ENCODE results near the gene TCP11. TPM values are rescaled to one million over a fixed set of nuclear protein-coding genes. Genes with fewer than 3 reads are reported as not detected.

Gene TCP11
- total RNA-seq, 6 experiments from 2014 or later, result 0.31 TPM; not detected in 5

GRCh38 chr6:35076997-35077712 lies 64.0 kb downstream of the TCP11 start:
- Histone ChIP-seq H3K27me3 (no peaks in the 10 kb centered on the region), H3K9me3 (no peaks in the 10 kb centered on the region), H3K4me1 (no peaks in the 10 kb centered on the region), H3K4me3 (no peak overlapping the region), H3K36me3 (peaks cover 0 to 25% (median 10%) of the 10 kb centered on the region in 4 donors), H3K27ac (no peak overlapping the region)
- intact Hi-C loops (cut with DNase I), result no loop called here
- DNase-seq (peak in 2 of 3 donors; percentile 8 to 11), ATAC-seq (no peak)
- TF ChIP-seq, protein P1, sequence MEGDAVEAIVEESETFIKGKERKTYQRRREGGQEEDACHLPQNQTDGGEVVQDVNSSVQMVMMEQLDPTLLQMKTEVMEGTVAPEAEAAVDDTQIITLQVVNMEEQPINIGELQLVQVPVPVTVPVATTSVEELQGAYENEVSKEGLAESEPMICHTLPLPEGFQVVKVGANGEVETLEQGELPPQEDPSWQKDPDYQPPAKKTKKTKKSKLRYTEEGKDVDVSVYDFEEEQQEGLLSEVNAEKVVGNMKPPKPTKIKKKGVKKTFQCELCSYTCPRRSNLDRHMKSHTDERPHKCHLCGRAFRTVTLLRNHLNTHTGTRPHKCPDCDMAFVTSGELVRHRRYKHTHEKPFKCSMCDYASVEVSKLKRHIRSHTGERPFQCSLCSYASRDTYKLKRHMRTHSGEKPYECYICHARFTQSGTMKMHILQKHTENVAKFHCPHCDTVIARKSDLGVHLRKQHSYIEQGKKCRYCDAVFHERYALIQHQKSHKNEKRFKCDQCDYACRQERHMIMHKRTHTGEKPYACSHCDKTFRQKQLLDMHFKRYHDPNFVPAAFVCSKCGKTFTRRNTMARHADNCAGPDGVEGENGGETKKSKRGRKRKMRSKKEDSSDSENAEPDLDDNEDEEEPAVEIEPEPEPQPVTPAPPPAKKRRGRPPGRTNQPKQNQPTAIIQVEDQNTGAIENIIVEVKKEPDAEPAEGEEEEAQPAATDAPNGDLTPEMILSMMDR (IDR thresholded peaks at IDR 0.05), result no peak
- no peak for TF ChIP-seq POLR2A (IDR thresholded peaks at IDR 0.05)
- 86% methylated on average over 16 of the region's 17 CpGs for WGBS (ENCODE audit: insufficient coverage, low coverage, low lambda C conversion rate, missing lambda C conversion rate)

DNA sequence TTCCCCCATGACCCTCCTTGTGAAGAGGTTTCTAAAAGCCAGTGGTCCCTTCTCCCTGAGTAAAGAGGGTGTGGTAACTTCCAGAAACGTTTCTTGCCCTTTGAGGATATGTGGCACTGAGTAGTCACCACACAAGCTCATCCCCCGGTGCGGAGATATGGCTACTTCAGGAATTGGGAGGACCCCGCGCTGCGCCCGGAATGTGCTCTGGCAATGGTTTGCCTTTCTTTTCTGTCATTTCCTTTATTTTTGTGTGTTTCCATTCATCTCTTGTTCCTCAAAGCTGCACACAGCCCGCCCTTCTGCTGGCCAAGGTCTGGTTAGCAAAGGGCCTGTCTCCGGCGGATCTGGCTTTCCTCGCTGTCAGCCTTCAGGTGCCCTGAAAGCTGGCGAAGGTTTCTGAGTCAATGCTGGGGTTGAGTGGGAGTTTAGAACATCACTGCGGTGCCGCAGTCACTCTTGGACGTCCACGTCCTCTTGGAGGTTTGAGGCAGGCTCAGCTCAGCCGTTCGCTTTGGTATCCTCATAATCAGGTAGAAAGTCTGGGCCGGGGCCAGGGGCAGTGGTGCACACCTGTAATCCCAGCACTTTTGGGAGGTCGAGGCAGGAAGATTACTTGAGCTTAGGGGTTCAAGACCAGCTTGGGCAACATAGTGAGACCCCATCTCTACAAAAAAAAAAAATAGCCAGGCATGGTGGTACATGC lies 67.2 kb downstream of the TCP11 start:
- intact Hi-C loops (cut with DNase I), result no loop called here
- Histone ChIP-seq H3K36me3 (peaks cover 0 to 12% (median 4%) of the 10 kb centered on the region in 4 donors), H3K9me3 (no peaks in the 10 kb centered on the region), H3K27ac (no peak overlapping the region), H3K4me3 (no peak overlapping the region), H3K27me3 (no peaks in the 10 kb centered on the region), H3K4me1 (no peaks in the 10 kb centered on the region)
- ATAC-seq (no peak), DNase-seq (peak in 1 of 3 donors; percentile 5)
- no peak for TF ChIP-seq POLR2A (IDR thresholded peaks at IDR 0.05)
- TF ChIP-seq, protein P1 (IDR thresholded peaks at IDR 0.05), result no peak
- 89% methylated on average over 17 of the region's 20 CpGs for WGBS (ENCODE audit: insufficient coverage, low coverage, low lambda C conversion rate, missing lambda C conversion rate)

GRCh38 chr6:35073211-35073610 lies 67.9 kb downstream of the TCP11 start:
- DNase-seq (peak in 1 of 3 donors; percentile 4), ATAC-seq (no peak)
- no peaks in the 10 kb centered on the region for H3K9me3 ChIP-seq
- WGBS (ENCODE audit: insufficient coverage, low coverage, low lambda C conversion rate, missing lambda C conversion rate), result 90% methylated on average over 2 of the region's 10 CpGs
- H3K27ac ChIP-seq, result no peak overlapping the region
- TF ChIP-seq POLR2A (IDR thresholded peaks at IDR 0.05), result no peak
- TF ChIP-seq, protein P1 (IDR thresholded peaks at IDR 0.05), result no peak
- intact Hi-C loops (cut with DNase I), result no loop called here
- H3K36me3 ChIP-seq, result peaks cover 0 to 5% (median 2%) of the 10 kb centered on the region in 4 donors
- no peak overlapping the region for H3K4me3 ChIP-seq
- H3K27me3 ChIP-seq, result no peaks in the 10 kb centered on the region
- no peaks in the 10 kb centered on the region for H3K4me1 ChIP-seq

DNA sequence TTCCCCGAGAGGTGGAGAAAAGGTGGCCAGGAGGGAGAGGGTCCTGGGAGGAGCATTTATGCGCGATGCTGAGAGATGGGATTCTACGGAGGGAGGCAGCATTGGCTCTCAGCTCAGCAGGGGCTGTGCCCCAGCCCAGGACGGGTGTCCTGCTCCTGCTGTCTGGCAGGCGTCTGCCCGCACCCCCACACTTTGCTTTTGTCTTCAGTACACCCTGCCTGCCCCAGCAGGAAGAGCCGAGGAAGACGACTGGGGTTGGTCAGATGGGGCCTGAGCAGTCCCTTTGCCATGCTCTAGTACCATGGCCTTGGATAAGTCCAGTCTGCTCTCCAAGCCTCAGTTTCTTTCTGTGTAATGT lies 68.5 kb downstream of the TCP11 start:
- H3K4me1 ChIP-seq, result no peaks in the 10 kb centered on the region
- no peaks in the 10 kb centered on the region for H3K27me3 ChIP-seq
- 100% methylated on average over 1 of the region's 9 CpGs for WGBS (ENCODE audit: insufficient coverage, low coverage, low lambda C conversion rate, missing lambda C conversion rate)
- intact Hi-C loops (cut with DNase I), result no loop called here
- no peak overlapping the region for H3K4me3 ChIP-seq
- no peak for ATAC-seq
- no peak for TF ChIP-seq POLR2A (IDR thresholded peaks at IDR 0.05)
- TF ChIP-seq, protein P1 (IDR thresholded peaks at IDR 0.05), result no peak
- peaks cover 0 to 4% (median 0%) of the 10 kb centered on the region in 4 donors for H3K36me3 ChIP-seq
- H3K9me3 ChIP-seq, result no peaks in the 10 kb centered on the region
- H3K27ac ChIP-seq, result no peak overlapping the region
- peak in 1 of 3 donors; percentile 10 for DNase-seq

All from right lobe of liver (tissue), 6 donors.